Hematopoietic multipotent progenitor cell treated with erythropoietin and hydrocortisone succinate and interleukin-3 and kit ligand, for 15 days (in vitro differentiated cells): ENCODE data around the gene CPNE9.

ENCODE experiments used
- DNase-seq: peaks from one replicate; pipeline ENCODE4 v3.0.0-alpha.2; 2015; ENCODE audit warnings: low spot score

Gene CPNE9

DNA sequence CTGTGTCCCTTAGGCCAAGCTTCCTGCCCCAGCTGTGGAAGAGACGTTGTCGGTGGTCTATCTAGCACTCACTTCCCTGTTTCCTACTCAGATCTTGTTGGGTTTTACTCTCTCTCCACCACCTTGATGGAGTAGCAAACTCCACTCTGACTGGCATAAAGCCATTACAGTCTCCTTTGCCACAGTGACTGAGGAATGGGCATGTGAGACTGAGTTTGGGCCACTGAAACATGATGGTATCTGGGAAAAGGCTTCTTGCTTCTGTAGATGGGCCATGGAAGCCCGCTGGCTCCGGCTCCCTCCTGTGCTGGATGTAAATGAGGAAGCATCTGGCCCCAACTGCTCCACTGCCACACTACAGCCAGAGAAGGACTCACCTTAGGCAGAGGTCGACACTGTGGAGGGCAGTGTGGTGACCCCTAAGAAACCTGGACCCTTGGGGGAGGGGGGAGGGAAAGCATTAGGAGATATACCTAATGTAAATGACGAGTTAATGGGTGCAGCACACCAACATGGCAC is 75.5 kb downstream of the CPNE9 start:
- DNase-seq, result no peak
